ENCODE results near the gene NDUFC2. TPM values are rescaled to one million over a fixed set of nuclear protein-coding genes. Genes with fewer than 3 reads are reported as not detected.
A peak's percentile ranks its signal among the peaks of the same experiment; 100 is the strongest.
"Not testable (repeated sequence)": the region's sequence is repeated elsewhere in the genome, so short reads cannot be mapped to it uniquely, and the experiment has no call there.

Gene NDUFC2
- total RNA-seq, 1 donor from 2014 or later: 106 TPM

DNA sequence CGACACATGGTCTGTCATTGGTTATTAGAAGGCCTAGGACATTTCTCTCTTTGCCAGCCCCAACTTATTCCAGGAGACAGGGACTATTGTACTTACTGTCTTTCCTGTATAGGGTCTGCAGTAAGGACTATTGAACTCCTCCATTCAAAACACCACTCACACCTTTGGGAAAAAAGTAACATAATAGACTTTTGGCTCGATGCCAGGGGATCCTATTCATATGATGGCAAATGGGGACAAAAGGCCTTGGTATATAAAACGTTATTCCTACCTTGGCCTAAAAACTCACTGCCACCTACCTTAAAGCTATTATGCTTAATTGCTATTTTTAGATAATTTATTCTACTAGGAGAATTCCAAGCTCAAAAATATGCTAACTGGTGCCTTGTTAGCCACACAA lies 6.3 kb upstream of the NDUFC2 start:
- H3K27ac ChIP-seq: no peak overlapping the region
- TF ChIP-seq POLR2A (IDR thresholded peaks at IDR 0.05): no peak
- TF ChIP-seq, protein P1, sequence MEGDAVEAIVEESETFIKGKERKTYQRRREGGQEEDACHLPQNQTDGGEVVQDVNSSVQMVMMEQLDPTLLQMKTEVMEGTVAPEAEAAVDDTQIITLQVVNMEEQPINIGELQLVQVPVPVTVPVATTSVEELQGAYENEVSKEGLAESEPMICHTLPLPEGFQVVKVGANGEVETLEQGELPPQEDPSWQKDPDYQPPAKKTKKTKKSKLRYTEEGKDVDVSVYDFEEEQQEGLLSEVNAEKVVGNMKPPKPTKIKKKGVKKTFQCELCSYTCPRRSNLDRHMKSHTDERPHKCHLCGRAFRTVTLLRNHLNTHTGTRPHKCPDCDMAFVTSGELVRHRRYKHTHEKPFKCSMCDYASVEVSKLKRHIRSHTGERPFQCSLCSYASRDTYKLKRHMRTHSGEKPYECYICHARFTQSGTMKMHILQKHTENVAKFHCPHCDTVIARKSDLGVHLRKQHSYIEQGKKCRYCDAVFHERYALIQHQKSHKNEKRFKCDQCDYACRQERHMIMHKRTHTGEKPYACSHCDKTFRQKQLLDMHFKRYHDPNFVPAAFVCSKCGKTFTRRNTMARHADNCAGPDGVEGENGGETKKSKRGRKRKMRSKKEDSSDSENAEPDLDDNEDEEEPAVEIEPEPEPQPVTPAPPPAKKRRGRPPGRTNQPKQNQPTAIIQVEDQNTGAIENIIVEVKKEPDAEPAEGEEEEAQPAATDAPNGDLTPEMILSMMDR (IDR thresholded peaks at IDR 0.05): no peak
- TF ChIP-seq POLR2AphosphoS5 (IDR thresholded peaks at IDR 0.05; ENCODE audit: insufficient read depth in 1 of 2, low read depth in 1 of 2): no peak
- DNase-seq (ENCODE audit: extremely low spot score in 2 of 2): no peak
- no peak overlapping the region for H3K4me3 ChIP-seq
- no peaks in the 10 kb centered on the region for H3K36me3 ChIP-seq
- H3K27me3 ChIP-seq: no peaks in the 10 kb centered on the region
- no peaks in the 10 kb centered on the region for H3K9me3 ChIP-seq
- intact Hi-C loops (cut with DNase I): no loop called here
- H3K4me1 ChIP-seq: no peaks in the 10 kb centered on the region

DNA sequence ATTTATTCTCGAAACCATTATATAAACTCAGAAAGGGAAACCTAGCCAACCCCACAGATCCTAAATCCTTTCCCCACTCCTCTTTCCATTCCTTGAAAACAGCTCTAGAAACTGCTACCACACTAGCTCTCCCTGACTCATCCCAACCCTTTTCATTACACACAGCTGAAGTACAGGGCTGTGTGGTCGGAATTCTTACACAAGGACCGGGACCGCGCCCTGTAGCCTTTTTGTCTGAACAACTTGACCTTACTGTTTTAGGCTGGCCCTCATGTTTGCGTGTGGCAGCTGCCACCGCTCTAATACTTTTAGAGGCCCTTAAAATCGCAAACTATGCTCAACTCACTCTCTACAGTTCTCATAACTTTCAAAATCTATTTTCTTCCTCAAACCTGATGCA lies 4.8 kb upstream of the NDUFC2 start:
- H3K4me1 ChIP-seq; H3K9me3 ChIP-seq; H3K4me3 ChIP-seq; H3K36me3 ChIP-seq; H3K27me3 ChIP-seq; DNase-seq (ENCODE audit: extremely low spot score in 2 of 2); H3K27ac ChIP-seq; intact Hi-C loops (cut with DNase I): not testable (repeated sequence)

DNA sequence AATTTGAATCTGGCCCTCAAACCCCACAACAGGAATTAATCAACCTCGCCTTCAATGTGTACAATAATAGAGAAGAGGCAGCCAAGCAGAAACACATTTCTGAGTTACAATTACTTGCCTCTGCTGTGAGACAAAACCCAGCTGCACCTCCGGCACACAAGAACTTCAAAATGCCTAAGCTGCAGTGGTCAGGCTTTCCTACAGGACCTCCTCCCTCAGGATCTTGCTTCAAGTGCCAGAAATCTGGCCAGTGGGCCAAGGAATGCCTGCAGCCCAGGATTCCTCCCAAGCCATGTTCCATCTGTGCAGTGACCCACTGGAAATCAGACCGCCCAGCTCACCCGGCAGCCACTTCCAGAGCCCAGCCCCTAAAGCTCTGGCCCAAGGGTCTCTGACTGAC lies 3.4 kb upstream of the NDUFC2 start:
- Histone ChIP-seq H3K4me1 (peaks cover 17% of the 10 kb centered on the region), H3K4me3 (no peak overlapping the region), H3K27ac (no peak overlapping the region), H3K36me3 (no peaks in the 10 kb centered on the region), H3K9me3 (no peaks in the 10 kb centered on the region), H3K27me3 (no peaks in the 10 kb centered on the region)
- no peak for TF ChIP-seq POLR2A (IDR thresholded peaks at IDR 0.05)
- no peak for TF ChIP-seq POLR2AphosphoS5 (IDR thresholded peaks at IDR 0.05; ENCODE audit: insufficient read depth in 1 of 2, low read depth in 1 of 2)
- no peak for DNase-seq (ENCODE audit: extremely low spot score in 2 of 2)
- intact Hi-C loops (cut with DNase I): no loop called here

DNA sequence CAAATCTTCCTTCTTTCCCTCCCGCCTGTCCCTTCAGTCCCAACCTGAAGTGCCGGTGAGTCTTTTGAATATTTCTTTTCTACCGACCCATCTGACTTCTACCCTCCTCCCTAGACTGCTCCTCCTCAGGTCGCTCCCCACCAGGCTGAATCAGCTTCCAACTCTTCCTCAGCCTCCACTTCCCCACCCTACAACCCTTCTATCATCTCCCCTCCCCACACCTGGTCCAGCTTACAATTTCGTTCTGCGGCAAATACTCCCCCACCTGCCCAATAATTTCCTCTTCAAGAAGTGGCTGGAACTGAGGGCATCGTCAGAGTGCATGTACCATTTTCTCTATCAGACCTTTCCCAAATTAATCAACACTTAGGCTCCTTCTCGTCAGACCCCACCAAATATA lies 2.5 kb upstream of the NDUFC2 start:
- Histone ChIP-seq H3K27ac (no peak overlapping the region), H3K27me3 (no peaks in the 10 kb centered on the region), H3K36me3 (no peaks in the 10 kb centered on the region), H3K4me3 (no peak overlapping the region), H3K9me3 (no peaks in the 10 kb centered on the region), H3K4me1 (peaks cover 25% of the 10 kb centered on the region)
- intact Hi-C loops (cut with DNase I): no loop called here
- DNase-seq (ENCODE audit: extremely low spot score in 2 of 2): no peak
- no peak for TF ChIP-seq POLR2A (IDR thresholded peaks at IDR 0.05)
- TF ChIP-seq, protein P1 (IDR thresholded peaks at IDR 0.05): no peak
- no peak for TF ChIP-seq POLR2AphosphoS5 (IDR thresholded peaks at IDR 0.05; ENCODE audit: insufficient read depth in 1 of 2, low read depth in 1 of 2)

DNA sequence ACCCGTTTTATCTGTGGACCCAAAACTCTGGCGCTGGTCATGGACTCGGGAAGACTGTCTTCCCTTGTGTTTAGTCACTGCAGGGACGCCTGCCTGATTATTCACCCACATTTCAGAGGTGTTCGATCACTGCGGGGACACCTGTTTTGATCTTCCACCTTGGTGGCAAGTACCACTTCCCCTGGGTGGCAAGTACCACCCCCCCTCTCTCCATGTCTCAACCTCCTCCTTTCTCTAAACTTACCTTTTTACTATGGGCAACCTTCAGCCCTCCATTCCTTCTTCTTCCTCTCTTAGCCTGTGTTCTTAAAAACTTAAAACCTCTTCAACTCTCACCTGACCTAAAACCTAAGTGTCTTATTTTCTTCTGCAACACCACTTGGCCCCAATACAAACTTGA lies 1.9 kb upstream of the NDUFC2 start:
- H3K4me1 ChIP-seq: peaks cover 31% of the 10 kb centered on the region
- H3K4me3 ChIP-seq: no peak overlapping the region
- TF ChIP-seq POLR2A (IDR thresholded peaks at IDR 0.05): no peak
- no peak for TF ChIP-seq POLR2AphosphoS5 (IDR thresholded peaks at IDR 0.05; ENCODE audit: insufficient read depth in 1 of 2, low read depth in 1 of 2)
- TF ChIP-seq, protein P1 (IDR thresholded peaks at IDR 0.05): no peak
- no peaks in the 10 kb centered on the region for H3K36me3 ChIP-seq
- DNase-seq (ENCODE audit: extremely low spot score in 2 of 2): no peak
- intact Hi-C loops (cut with DNase I): no loop called here
- H3K9me3 ChIP-seq: no peaks in the 10 kb centered on the region
- no peaks in the 10 kb centered on the region for H3K27me3 ChIP-seq
- H3K27ac ChIP-seq: no peak overlapping the region

DNA sequence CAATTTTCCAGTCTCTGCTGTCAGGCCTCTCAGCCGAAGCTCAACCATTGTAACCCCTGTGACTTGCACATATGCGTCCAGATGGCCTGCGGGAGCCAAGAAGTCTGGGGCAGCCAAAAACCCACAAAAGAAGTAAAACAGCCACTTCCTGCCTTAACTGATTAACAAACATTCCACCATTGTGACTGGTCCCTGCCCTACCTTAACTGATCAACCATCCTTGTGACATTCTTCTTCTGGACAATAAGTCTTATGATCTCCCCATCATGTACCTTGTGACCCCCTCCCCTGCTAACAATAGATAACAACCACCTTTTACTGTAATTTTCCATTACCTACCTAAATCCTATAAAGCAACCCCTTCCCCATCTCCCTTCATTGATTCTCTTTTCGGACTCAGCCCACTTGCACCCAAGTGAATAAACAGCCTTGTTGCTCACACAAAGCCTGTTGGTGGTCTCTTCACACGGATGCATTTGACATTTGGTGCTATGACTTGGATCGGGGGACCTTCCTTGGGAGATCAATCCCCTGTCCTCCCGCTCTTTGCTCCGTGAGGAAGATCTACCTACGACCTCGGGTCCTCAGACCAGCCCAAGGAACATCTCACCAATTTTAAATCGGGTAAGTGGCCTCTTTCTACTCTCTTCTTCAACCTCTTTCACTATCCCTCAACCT lies 1.3 kb upstream of the NDUFC2 start:
- H3K27ac ChIP-seq: peak overlapping the region; percentile 87
- H3K27me3 ChIP-seq: no peaks in the 10 kb centered on the region
- H3K4me1 ChIP-seq: peaks cover 37% of the 10 kb centered on the region
- intact Hi-C loops (cut with DNase I): no loop called here
- no peaks in the 10 kb centered on the region for H3K9me3 ChIP-seq
- no peak overlapping the region for H3K4me3 ChIP-seq
- no peaks in the 10 kb centered on the region for H3K36me3 ChIP-seq
- TF ChIP-seq, protein P1 (IDR thresholded peaks at IDR 0.05): no peak
- TF ChIP-seq POLR2AphosphoS5 (IDR thresholded peaks at IDR 0.05; ENCODE audit: insufficient read depth in 1 of 2, low read depth in 1 of 2) (no peak), POLR2A (IDR thresholded peaks at IDR 0.05) (no peak)
- DNase-seq (ENCODE audit: extremely low spot score in 2 of 2): no peak

Measured in vagina (tissue), 2 donors.